HG03460 (cell line): ENCODE data around the gene LAMTOR3.
"Not testable (repeated sequence)": the region's sequence is repeated elsewhere in the genome, so short reads cannot be mapped to it uniquely, and the experiment has no call there.

Experiments used
- ATAC-seq: cut with Tn5 transposase; IDR thresholded peaks from one replicate; pipeline ENCODE4 v1.9.1; 2021; ENCODE audit not compliant: unreplicated experiment

LAMTOR3 gene

GRCh38 chr4:99832758-99833157 lies 61.5 kb downstream of the LAMTOR3 start:
- ATAC-seq: no peak

- no peak for ATAC-seq
These were observed 61.9 kb downstream of the LAMTOR3 start for GRCh38 chr4:99832321-99832720.

- ATAC-seq: not testable (repeated sequence)
These were observed 64.2 kb downstream of the LAMTOR3 start for GRCh38 chr4:99830051-99830450.

GRCh38 chr4:99828477-99828876 lies 65.8 kb downstream of the LAMTOR3 start:
- ATAC-seq: no peak
